ENCODE results near the gene RANGRF.

GRCh38 chr17:8257801-8258200 is 30.7 kb upstream of the RANGRF start:
- TF ChIP-seq CTCF (IDR thresholded peaks at IDR 0.05; ENCODE audit: low read length) (no peak), EZH2 (optimal IDR thresholded peaks at IDR 0.05; ENCODE audit: low read depth, low read length) (no peak), EZH2phosphoT487 (IDR thresholded peaks at IDR 0.05; ENCODE audit: low read length) (no peak)
